HG03196 (cell line): ENCODE measurements around the gene PRR22.

Experiments used
- ATAC-seq: cut with Tn5 transposase; IDR thresholded peaks from one replicate; pipeline ENCODE4 v1.9.1; 2021; ENCODE audit not compliant: unreplicated experiment

PRR22 gene

GRCh38 chr19:5814123-5814851, 29.7 kb upstream of the PRR22 start:
- ATAC-seq, result no peak

GRCh38 chr19:5811117-5811516, 26.6 kb upstream of the PRR22 start:
- no peak for ATAC-seq

GRCh38 chr19:5809469-5809868, 24.9 kb upstream of the PRR22 start:
- ATAC-seq, result no peak

GRCh38 chr19:5809053-5809452, 24.5 kb upstream of the PRR22 start:
- no peak for ATAC-seq

GRCh38 chr19:5808120-5808816, 23.7 kb upstream of the PRR22 start:
- no peak for ATAC-seq

GRCh38 chr19:5806905-5807304, 22.4 kb upstream of the PRR22 start:
- no peak for ATAC-seq

DNA sequence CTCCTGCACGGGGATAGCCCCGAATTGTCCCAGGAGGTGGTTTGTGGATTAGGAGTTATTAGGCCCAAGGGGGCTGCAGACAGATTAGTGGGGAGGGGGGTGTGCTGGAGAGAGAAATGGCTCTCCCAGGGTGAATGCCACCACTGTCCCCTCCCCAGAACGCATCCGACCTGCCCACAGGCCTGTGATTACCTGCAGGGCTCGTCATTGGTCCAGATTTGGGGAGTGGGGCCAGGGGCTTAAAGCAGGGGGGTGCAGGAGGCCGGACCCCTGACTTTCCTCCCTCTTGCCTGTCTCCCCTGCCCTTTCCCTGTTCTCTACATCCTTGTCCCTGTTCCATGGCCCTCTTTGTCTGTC, 21.6 kb upstream of the PRR22 start:
- ATAC-seq, result no peak

- no peak for ATAC-seq
These were observed 21.1 kb upstream of the PRR22 start for GRCh38 chr19:5805462-5806132.

DNA sequence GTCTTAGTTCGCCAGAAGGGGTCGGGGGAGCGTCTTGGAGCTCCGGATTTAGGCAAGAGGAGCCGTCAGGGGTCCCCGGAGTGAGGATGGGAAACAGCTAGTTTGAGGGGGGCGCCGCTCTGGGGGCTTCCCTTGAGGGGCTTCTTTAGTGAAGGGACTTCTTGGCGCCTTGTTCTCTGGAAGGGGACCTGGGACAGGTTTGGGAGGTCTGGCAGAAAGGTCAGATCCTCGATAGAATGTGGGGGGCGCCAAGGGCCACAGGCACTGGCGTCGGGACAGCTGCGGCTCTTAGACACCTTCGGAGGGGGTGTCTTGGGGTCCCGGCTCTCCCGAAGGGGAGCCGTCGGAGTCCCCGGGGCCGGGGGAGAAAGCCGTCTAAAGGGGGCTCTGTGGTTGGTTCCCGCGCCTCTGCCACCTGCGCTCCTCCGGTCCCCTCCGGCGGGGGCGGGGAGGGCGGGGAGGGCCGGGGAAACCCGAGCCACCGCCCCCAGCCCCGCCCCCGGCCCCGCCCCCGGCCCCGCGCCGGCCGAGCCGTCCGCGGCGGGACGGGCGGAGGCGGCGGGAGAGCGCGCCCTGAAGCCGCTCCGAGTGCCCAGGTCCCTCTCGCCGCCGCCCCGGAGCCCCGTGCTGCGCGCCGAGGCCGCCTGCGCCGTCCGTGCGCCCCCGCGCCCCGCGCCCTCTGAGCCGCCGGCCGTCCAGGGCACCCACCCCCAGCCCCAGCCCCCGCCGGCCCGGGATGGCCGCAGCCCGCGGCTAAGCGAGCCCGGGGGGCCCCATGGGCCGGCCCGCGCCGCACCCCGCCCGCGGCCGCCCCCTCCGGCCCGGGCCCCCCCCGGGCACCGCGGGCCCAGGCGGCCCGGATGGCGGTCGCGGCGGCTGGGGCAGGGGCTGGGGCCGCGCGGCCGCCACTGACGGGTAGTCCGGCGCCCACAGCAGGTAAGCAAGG, 20.2 kb upstream of the PRR22 start, which contains the start of gene NRTN:
Gene NRTN, plus strand, starts transcription at position 552 of the 946 bp plus-strand sequence. CDS start 19,099 bp downstream, outside the sequence.
- no peak for ATAC-seq

- peak; percentile 84 for ATAC-seq
These were observed 19.4 kb upstream of the PRR22 start for GRCh38 chr19:5803752-5804515.

- ATAC-seq, result no peak
These were observed 18.9 kb upstream of the PRR22 start for GRCh38 chr19:5803441-5803751.

GRCh38 chr19:5801796-5802619, 17.5 kb upstream of the PRR22 start:
- ATAC-seq, result no peak

- no peak for ATAC-seq
These were observed 16.1 kb upstream of the PRR22 start for GRCh38 chr19:5800361-5801270.

DNA sequence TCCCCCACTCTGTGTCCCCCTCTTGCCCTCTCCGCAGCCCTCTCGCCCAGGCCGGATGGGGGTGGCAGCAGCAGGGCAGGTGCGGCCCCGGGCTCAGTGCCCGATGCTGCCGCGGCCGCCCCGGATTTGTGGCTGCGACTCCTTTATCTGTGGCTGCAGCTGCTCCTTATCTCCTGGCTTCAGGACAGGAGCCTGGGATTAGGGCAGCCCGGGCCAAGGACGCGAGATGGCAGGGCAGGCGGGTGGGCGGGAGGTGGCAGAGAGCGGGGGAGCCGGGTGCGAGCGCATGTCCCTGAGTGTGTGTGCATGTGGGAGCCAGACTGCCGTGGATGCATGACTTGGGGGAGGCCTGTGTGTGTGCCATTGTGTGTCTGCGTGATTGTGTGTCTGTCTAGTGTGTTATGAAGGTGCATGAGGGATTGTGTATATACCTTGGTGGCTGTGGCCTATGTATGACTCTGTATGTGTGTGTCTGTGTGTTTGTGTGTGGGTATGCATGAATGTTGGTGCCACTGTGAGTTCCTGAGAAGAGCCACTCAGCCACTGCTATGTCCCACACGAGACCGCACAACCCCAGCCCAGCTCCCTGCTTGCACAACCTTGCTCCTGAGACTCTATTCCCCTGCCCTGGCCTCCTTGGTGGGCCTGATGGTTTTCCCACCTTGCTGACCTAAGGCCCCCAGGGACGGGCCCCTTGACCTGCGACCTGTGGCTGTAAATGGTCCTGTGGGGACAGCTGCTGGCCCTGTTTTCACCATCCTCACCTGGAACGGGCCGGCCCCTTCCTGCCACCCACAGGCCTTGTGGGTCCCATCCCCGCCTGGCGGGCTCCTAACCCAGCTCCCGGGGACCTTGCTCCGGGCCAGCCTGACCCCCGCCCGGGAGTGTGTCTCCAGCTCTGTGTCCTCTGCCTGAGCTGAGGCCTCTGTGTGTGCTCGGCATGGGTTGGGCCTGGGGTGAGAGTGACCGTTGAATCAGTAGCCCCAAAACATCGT, 15.0 kb upstream of the PRR22 start:
- no peak for ATAC-seq

DNA sequence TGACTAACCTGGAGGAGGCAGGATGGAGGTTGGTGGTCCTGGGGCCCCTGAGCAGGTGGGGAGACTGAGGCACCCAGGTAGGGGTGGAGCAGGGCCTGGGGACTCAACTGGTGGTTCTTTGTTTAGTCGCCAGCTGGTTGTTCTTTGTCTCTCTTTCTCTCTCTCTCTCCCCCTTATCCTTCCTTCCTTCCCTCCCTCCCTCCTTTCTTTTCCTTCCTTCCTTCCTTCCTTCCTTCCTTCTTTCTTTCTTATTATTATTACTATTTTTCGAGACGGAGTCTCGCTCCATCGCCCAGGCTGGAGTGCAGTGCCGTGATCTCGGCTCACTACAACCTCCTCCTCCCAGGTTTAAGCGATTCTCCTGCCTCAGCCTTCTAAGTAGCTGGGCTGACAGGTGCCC, 13.7 kb upstream of the PRR22 start:
- no peak for ATAC-seq

DNA sequence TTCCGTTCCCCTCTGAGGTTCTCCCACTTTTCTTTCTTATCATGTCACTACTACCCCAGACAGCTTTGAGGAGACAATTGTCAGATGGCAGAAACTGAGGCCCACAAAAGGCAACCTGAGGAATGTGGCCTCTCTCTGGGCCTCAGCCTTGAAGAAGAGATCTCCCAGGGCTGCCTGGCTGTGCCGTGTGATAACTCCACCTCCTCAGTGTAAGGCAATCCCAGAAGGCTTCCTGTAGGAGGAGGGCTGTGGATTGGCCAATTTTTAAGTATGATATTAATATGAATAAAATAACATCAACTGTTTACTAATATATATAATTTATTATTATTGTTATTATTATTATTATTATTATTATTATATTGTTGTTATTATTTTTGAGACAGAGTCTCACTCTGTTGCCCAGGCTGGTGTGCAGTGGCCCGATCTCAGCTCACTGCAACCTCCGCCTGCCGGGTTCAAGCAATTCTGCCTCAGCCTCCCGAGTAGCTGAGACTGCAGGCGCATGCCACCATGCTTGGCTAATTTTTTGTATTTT, 10.9 kb upstream of the PRR22 start:
- no peak for ATAC-seq

DNA sequence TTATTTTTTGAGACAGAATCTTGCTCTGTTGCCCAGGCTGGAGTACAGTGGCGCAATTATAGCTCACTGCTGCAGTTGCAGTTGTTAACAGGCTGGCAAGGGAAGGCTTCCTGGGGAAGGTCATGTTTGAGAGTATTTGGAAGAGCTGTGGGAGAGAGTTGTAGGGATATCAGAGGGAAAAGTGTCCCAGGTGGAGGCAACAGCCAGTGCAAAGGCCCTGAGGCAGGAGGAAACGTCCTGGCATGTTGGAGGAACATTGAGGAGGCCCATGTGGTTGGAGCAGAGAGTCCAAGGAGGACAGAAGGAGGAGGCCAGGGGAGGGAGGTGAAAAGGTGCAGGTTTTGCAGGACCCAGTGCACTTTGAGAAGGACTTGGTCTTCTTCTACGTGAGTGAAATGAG, 8.6 kb upstream of the PRR22 start:
- no peak for ATAC-seq
